DND-41 (cell line): Measurements from ENCODE around the gene LILRB3.
"Not testable (repeated sequence)": the region's sequence is repeated elsewhere in the genome, so short reads cannot be mapped to it uniquely, and the experiment has no call there.

Experiments used
- ATAC-seq: fragments of 200-7000 bp; cut with Tn5 transposase; 3 replicates; pipeline ENCODE4 v1.9.1; 2021; ENCODE audit warnings: low read depth; ENCODE audit not compliant: insufficient read depth
- DNase-seq: peaks from one replicate; pipeline ENCODE4 v3.0.0-alpha.2; 2020
- H2AFZ ChIP-seq: 2 replicates; pipeline ENCODE4 v1.6.0; 2012; ENCODE audit warnings: low read depth, low read length
- H3K27ac ChIP-seq: 2 replicates; pipeline ENCODE4 v1.5.1; 2012; ENCODE audit warnings: low read length, inconsistent platforms
- H3K27me3 ChIP-seq: fragments of 200-600 bp; sonication (generic); 2 replicates; pipeline ENCODE4 v1.6.0; 2012; ENCODE audit warnings: low read length, mild to moderate bottlenecking, inconsistent platforms; ENCODE audit not compliant: insufficient read depth, poor library complexity
- H3K36me3 ChIP-seq: 2 replicates; pipeline ENCODE4 v1.5.1; 2012; ENCODE audit warnings: low read length, inconsistent platforms; ENCODE audit not compliant: insufficient read depth
- H3K4me1 ChIP-seq: 2 replicates; pipeline ENCODE4 v1.5.1; 2012; ENCODE audit warnings: mild to moderate bottlenecking, low read length; ENCODE audit not compliant: insufficient read depth
- H3K4me2 ChIP-seq: 2 replicates; pipeline ENCODE4 v1.6.0; 2012; ENCODE audit warnings: mild to moderate bottlenecking, moderate library complexity, low read length, inconsistent platforms; ENCODE audit not compliant: insufficient read depth
- H3K4me3 ChIP-seq, 2 experiments: fragments of 200-600 bp in 1 of 2; shearing (Covaris generic) in 1 of 2; 2 replicates each; pipeline ENCODE4 v1.5.1; 2012 to 2016; ENCODE audit warnings: inconsistent platforms in 2 of 2, low read length in 2 of 2, mild to moderate bottlenecking in 2 of 2, low read depth in 1 of 2, moderate library complexity in 1 of 2
- H3K79me2 ChIP-seq: 2 replicates; pipeline ENCODE4 v1.6.0; 2012; ENCODE audit warnings: low read length, inconsistent platforms; ENCODE audit not compliant: insufficient read depth
- H3K9ac ChIP-seq: 2 replicates; pipeline ENCODE4 v1.6.0; 2012; ENCODE audit warnings: low read depth, mild to moderate bottlenecking, inconsistent platforms, low read length, moderate library complexity
- H3K9me3 ChIP-seq: 2 replicates; pipeline ENCODE4 v1.5.1; 2012; ENCODE audit warnings: low read length, moderate library complexity, mild to moderate bottlenecking, inconsistent platforms; ENCODE audit not compliant: insufficient read depth, severe bottlenecking
- H4K20me1 ChIP-seq: 2 replicates; pipeline ENCODE4 v1.6.0; 2012; ENCODE audit warnings: low read length; ENCODE audit not compliant: insufficient read depth
- EZH2 ChIP-seq: IDR thresholded peaks from 3 replicates; pipeline ENCODE4 v1.6.1; 2012; ENCODE audit warnings: borderline replicate concordance, low read depth, mild to moderate bottlenecking, moderate library complexity, low read length, inconsistent platforms; ENCODE audit not compliant: severe bottlenecking
- TF ChIP-seq, protein P1 (sequence below): IDR thresholded peaks from 2 replicates; pipeline ENCODE4 v1.5.1; 2012; ENCODE audit warnings: borderline replicate concordance, low read length, moderate library complexity, mild to moderate bottlenecking; ENCODE audit not compliant: poor library complexity, severe bottlenecking; ENCODE audit errors: extremely low read depth

Gene LILRB3

DNA sequence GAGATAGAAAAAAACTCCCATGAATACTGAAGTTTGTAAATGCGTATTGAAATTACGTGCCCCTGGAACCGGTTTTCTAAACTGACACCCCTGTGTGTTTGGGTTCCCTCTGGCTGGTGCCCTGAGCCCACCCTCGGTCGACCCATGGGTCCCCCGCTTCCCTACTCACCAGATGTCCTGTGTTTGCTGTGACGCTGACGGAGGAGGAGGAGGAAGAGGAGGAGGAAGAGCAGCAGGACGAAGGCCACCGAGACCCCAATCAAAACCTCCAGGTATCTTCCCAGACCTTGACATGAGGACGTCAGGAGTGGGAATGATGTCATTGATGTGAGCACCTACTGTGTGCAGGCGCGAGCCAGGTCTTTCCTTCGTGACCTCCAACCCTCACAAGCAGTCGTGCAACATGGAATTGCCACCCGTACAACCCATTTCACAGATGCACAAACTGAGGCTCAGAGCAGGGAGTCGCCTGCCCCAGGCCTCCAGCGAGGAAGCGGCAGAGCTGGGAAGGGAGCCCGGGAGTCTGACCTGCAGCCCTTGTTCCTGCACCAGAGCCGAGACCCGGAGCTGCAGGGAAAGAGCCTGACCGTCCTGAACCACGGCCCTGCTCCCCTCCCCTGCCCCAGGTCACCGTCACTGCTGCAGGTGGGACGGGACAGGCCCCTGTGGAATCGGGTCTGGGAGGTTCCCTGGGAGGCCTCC is 3.7 kb downstream of the LILRB3 start:
- no peaks in the 10 kb centered on the region for H3K9me3 ChIP-seq
- DNase-seq (no peak), ATAC-seq (no peak)
- no peaks in the 10 kb centered on the region for H3K4me1 ChIP-seq
- H3K27me3 ChIP-seq = no peaks in the 10 kb centered on the region
- H3K27ac ChIP-seq = no peak overlapping the region
- H3K36me3 ChIP-seq = peaks cover 8% of the 10 kb centered on the region; the same call in 1 of the 2 replicates
- H4K20me1 ChIP-seq = no peaks in the 10 kb centered on the region; the same call in 1 of the 2 replicates
- H3K9ac ChIP-seq = no peak overlapping the region
- no peak overlapping the region for H3K4me3 ChIP-seq
- TF ChIP-seq, protein P1, sequence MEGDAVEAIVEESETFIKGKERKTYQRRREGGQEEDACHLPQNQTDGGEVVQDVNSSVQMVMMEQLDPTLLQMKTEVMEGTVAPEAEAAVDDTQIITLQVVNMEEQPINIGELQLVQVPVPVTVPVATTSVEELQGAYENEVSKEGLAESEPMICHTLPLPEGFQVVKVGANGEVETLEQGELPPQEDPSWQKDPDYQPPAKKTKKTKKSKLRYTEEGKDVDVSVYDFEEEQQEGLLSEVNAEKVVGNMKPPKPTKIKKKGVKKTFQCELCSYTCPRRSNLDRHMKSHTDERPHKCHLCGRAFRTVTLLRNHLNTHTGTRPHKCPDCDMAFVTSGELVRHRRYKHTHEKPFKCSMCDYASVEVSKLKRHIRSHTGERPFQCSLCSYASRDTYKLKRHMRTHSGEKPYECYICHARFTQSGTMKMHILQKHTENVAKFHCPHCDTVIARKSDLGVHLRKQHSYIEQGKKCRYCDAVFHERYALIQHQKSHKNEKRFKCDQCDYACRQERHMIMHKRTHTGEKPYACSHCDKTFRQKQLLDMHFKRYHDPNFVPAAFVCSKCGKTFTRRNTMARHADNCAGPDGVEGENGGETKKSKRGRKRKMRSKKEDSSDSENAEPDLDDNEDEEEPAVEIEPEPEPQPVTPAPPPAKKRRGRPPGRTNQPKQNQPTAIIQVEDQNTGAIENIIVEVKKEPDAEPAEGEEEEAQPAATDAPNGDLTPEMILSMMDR = no peak
- TF ChIP-seq EZH2 = no peak
- no peaks in the 10 kb centered on the region for H3K79me2 ChIP-seq
- no peak overlapping the region for H2AFZ ChIP-seq
- no peak overlapping the region for H3K4me2 ChIP-seq

DNA sequence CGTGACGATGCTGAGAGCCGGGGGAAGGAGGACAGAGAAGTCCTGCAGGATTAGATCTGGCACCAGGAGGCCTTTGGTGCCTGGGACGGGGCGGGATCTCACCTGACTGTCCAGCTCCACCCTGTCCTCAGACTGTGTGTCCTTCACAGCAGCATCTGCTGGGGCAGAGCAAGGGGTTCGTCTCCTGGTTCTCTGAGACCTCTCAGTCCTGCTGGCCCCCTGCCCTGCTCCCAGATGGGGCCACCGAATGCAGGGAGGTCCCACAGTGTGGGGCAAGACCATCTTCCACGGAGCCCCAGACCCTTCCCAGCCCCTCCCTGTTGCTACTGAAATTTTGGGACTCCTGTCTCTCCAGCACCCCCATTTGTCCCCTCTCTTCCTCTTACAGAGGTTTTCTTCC is 4.5 kb downstream of the LILRB3 start:
- no peak overlapping the region for H3K4me2 ChIP-seq
- ATAC-seq (no peak), DNase-seq (no peak)
- H3K4me1 ChIP-seq = no peaks in the 10 kb centered on the region
- H3K79me2 ChIP-seq = no peaks in the 10 kb centered on the region
- no peaks in the 10 kb centered on the region for H3K27me3 ChIP-seq
- no peaks in the 10 kb centered on the region for H3K9me3 ChIP-seq
- H3K36me3 ChIP-seq = peaks cover 8% of the 10 kb centered on the region; the same call in 1 of the 2 replicates
- no peak overlapping the region for H3K4me3 ChIP-seq
- H3K27ac ChIP-seq = no peak overlapping the region
- no peak overlapping the region for H3K9ac ChIP-seq
- H2AFZ ChIP-seq = no peak overlapping the region
- H4K20me1 ChIP-seq = no peaks in the 10 kb centered on the region; the same call in 1 of the 2 replicates
- no peak for TF ChIP-seq EZH2
- TF ChIP-seq, protein P1 = no peak

DNA sequence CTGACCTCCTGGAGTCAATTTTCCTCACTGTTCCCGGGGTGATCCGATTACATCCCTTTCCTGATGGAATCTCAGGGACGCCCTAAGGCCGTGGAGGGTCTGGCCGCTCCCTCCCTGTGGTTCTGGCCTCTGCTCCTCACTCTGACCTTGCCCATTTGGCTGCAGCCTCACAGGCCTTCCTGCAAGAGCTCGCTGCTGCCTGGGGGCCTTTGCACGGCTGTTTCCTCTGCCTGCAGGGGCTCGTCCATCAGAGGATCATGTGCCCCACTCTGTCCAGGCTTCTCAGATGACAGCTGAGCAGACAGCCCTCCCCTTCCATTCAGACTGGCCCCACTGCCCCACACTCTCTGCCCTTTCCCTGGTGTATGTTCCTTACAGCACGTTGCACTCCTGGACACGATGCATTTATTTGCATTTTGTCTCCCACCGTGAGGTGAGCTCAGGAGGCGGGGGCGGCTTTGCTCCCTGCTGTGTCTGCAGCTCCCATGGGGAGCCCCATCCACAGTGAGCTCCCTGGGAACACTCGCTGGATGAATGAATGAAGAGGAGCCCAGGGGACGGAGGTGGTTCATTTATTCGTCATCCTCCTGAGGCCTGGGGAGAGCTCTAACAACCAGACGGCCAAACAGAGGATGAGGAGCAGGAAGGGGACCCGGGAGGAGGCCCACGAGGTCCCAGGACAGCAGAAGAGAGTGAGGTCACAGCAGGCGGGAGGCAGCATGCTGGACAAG is 5.1 kb downstream of the LILRB3 start:
- not testable (repeated sequence) for H3K4me1 ChIP-seq, H4K20me1 ChIP-seq, ATAC-seq, H3K79me2 ChIP-seq, H3K27ac ChIP-seq, H2AFZ ChIP-seq, H3K36me3 ChIP-seq, DNase-seq, H3K4me3 ChIP-seq, H3K27me3 ChIP-seq, H3K9ac ChIP-seq, H3K9me3 ChIP-seq, H3K4me2 ChIP-seq

DNA sequence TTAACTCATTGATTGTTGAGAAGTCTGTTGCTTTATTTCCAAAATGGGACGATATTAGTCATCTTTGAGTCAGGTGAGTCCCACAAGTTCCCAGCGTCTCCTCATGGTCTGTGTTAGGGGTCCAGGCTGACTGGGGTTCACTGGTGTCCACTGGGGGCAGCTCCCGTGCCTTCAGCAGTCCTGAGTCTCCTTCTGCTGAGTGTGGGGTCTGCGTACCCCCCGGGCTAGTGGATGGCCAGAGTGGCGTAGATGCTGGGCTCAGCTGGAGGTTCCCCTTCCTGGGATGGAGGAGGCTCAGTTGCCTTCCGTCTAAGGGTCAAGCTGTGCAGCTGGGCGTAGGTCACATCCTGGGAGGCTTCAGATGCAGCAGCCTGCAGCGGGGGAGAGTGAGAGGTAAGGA is 5.9 kb downstream of the LILRB3 start:
- Histone ChIP-seq H3K27me3 (no peaks in the 10 kb centered on the region), H3K27ac (no peak overlapping the region), H3K4me3 (no peak overlapping the region), H3K9me3 (no peaks in the 10 kb centered on the region), H3K9ac (no peak overlapping the region), H3K4me1 (no peaks in the 10 kb centered on the region), H2AFZ (no peak overlapping the region), H3K79me2 (no peaks in the 10 kb centered on the region), H4K20me1 (peaks cover 3% of the 10 kb centered on the region; the same call in 1 of the 2 replicates), H3K36me3 (peaks cover 8% of the 10 kb centered on the region; the same call in 1 of the 2 replicates), H3K4me2 (no peak overlapping the region)
- ATAC-seq (no peak), DNase-seq (no peak)
- TF ChIP-seq, protein P1 = no peak
- no peak for TF ChIP-seq EZH2

DNA sequence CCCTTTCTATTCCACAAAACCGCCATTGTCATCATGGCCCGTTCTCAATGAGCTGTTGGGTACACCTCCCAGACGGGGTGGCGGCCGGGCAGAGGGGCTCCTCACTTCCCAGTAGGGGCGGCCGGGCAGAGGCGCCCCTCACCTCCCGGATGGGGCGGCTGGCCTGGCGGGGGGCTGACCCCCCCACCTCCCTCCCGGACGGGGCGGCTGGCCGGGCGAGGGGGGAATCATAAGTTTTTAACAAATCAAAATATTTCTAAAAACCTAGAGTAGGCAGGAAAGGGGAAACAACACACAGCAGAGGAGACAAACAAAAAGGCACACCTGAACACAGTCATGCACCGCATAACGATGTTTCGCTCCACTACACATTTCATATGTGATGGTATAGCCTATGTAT is 8.1 kb downstream of the LILRB3 start:
- not testable (repeated sequence) for H3K27ac ChIP-seq, ATAC-seq, H3K4me1 ChIP-seq, DNase-seq, H3K79me2 ChIP-seq, H3K9me3 ChIP-seq, H3K9ac ChIP-seq, H2AFZ ChIP-seq, H3K27me3 ChIP-seq, H3K4me3 ChIP-seq, H3K4me2 ChIP-seq
- Histone ChIP-seq H4K20me1 (peaks cover 17% of the 10 kb centered on the region; the same call in 1 of the 2 replicates), H3K36me3 (peaks cover 20% of the 10 kb centered on the region; the same call in 1 of the 2 replicates)
